ENCODE data around the gene FBP1. TPM values are rescaled to one million over a fixed set of nuclear protein-coding genes. Genes with fewer than 3 reads are reported as not detected.
"Not testable (repeated sequence)": the region's sequence is repeated elsewhere in the genome, so short reads cannot be mapped to it uniquely, and the experiment has no call there.

FBP1 gene
- total RNA-seq, 1 donor from 2014 or later: 5.3 TPM

DNA sequence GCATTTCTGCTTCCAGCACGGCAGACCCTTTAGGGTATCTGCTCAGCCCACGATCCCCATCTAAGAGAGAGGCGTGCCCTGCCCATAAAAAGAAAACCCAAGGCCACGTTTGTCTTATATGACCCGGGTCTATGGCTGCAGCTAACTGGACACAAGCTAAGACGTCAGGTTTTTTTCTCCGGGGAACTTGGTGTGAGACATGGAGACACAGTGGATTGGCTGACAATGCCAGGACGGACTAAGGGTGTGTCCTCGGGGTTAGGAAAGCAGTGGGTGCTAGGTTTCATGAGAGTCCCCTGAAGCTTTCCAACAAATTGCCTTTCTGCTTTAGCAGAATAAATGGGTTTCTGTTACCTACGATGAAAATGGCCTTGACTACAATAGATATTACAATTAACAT lies 38.6 kb downstream of the FBP1 start:
- no peak for DNase-seq (ENCODE audit: low spot score in 2 of 2, unreplicated experiment in 2 of 2)
- peaks cover 10% of the 10 kb centered on the region for H3K4me1 Mint-ChIP-seq
- no peaks in the 10 kb centered on the region for H3K9me3 Mint-ChIP-seq
- TF ChIP-seq, protein P1, sequence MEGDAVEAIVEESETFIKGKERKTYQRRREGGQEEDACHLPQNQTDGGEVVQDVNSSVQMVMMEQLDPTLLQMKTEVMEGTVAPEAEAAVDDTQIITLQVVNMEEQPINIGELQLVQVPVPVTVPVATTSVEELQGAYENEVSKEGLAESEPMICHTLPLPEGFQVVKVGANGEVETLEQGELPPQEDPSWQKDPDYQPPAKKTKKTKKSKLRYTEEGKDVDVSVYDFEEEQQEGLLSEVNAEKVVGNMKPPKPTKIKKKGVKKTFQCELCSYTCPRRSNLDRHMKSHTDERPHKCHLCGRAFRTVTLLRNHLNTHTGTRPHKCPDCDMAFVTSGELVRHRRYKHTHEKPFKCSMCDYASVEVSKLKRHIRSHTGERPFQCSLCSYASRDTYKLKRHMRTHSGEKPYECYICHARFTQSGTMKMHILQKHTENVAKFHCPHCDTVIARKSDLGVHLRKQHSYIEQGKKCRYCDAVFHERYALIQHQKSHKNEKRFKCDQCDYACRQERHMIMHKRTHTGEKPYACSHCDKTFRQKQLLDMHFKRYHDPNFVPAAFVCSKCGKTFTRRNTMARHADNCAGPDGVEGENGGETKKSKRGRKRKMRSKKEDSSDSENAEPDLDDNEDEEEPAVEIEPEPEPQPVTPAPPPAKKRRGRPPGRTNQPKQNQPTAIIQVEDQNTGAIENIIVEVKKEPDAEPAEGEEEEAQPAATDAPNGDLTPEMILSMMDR (IDR thresholded peaks at IDR 0.05; ENCODE audit: unreplicated experiment): no peak
- H3K27me3 Mint-ChIP-seq (ENCODE audit: low read depth): peaks cover 8% of the 10 kb centered on the region
- H3K27ac Mint-ChIP-seq: no peak overlapping the region
- no peak overlapping the region for H3K4me3 Mint-ChIP-seq
- no peaks in the 10 kb centered on the region for H3K36me3 Mint-ChIP-seq

DNA sequence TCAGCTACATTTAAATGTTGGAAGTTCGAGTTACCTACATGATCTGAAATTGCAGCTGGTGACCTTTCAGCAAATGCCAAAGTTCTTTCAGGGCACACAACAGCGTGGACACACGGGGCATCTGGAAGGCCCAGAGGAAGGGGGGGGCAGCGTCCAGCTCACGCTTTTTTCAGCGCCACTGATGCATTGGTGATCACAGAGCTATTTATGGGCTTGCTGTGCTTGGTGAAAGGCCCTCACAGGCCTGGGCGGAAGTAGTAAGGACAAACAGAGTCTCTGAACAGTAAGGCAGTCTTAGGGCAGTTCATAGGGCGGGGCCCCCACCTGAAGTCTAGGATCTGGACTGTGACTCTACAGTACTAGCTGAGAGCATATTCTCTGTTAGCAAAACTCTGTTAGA lies 39.1 kb downstream of the FBP1 start:
- no peak overlapping the region for H3K27ac Mint-ChIP-seq
- H3K36me3 Mint-ChIP-seq: no peaks in the 10 kb centered on the region
- H3K4me1 Mint-ChIP-seq: peaks cover 10% of the 10 kb centered on the region
- DNase-seq (ENCODE audit: low spot score in 2 of 2, unreplicated experiment in 2 of 2): no peak
- H3K27me3 Mint-ChIP-seq (ENCODE audit: low read depth): peaks cover 7% of the 10 kb centered on the region
- H3K4me3 Mint-ChIP-seq: no peak overlapping the region
- no peaks in the 10 kb centered on the region for H3K9me3 Mint-ChIP-seq
- TF ChIP-seq, protein P1 (IDR thresholded peaks at IDR 0.05; ENCODE audit: unreplicated experiment): no peak

DNA sequence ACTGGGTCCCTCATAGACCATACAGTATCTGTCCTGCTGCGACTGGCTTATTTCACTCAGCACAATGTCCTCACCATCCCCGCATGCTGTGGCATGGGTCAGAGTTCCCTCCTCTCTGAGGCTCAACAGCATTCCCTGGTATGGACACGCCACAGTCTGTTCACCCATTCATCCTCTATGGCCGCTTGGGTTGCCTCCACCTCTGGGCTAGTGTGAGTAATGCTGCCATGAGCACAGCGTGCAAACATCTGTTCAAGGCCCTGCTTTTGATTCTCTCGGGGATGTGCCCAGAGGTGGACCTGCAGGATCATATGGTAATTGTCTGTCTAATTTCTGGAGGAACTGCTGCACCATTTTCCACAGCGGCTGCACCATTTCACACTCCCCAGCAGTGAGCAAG lies 40.2 kb downstream of the FBP1 start:
- Mint-ChIP-seq H3K4me3 (no peak overlapping the region), H3K36me3 (no peaks in the 10 kb centered on the region), H3K4me1 (peaks cover 10% of the 10 kb centered on the region), H3K27me3 (ENCODE audit: low read depth) (peaks cover 7% of the 10 kb centered on the region), H3K27ac (no peak overlapping the region), H3K9me3 (no peaks in the 10 kb centered on the region)
- TF ChIP-seq, protein P1 (IDR thresholded peaks at IDR 0.05; ENCODE audit: unreplicated experiment): no peak
- no peak for DNase-seq (ENCODE audit: low spot score in 2 of 2, unreplicated experiment in 2 of 2)

DNA sequence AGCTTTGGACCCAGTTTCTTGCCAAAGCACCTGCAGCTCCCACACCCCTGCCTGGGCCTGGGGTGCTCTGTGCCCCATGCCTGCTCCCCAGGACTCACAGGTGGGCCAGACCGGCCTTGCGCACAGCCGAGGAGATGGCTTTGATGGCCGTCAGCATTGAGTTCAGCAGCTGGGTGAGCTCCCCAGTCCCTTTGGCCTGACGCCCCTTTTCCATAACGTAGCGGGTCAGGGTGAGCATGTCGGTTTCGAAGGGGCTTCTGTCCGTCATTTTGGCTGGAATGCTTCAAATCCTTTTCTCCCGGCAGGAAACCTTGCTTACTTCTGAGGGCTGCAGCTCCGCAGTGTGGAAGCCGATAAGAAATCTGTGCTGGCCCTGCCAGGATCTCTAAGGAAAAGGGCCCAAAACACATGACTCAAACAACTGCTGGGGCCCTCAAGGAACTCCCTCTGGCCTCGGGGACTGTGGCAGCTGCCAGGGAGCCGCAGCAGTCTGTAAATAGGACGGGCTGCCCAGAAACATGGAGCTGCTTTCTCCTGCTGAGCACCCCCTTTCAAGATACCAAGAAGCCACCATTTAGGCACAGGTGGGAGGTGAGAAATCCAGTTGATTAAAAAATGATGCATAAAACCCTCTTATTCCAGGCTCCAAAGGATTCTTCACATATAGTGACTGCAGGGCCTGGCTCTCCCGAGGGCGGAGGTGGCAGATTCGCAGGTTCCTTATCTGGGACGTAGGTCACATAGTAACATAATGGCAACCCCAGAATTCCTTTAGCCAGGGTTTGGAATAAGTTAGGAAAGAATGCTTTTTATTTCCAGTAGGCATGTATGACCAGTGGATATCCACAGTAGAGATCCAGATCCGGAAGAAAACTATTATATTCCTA lies 45.6 kb downstream of the FBP1 start, which contains the start of gene FBP2:
Gene FBP2, minus strand, starts transcription at position 366 of the 887 bp plus-strand sequence. Its CDS starts 98 bp downstream, at position 268.
- no peak for DNase-seq (ENCODE audit: low spot score in 2 of 2, unreplicated experiment in 2 of 2)
- H3K4me3 Mint-ChIP-seq: no peak within 1 kb of the TSS
- H3K27me3 Mint-ChIP-seq (ENCODE audit: low read depth): peaks cover 15% of the 10 kb centered on the region
- H3K4me1 Mint-ChIP-seq: no peaks in the 10 kb centered on the region
- no peaks in the 10 kb centered on the region for H3K36me3 Mint-ChIP-seq
- no peak within 1 kb of the TSS for H3K27ac Mint-ChIP-seq
- TF ChIP-seq, protein P1 (IDR thresholded peaks at IDR 0.05; ENCODE audit: unreplicated experiment): no peak
- no peaks in the 10 kb centered on the region for H3K9me3 Mint-ChIP-seq

DNA sequence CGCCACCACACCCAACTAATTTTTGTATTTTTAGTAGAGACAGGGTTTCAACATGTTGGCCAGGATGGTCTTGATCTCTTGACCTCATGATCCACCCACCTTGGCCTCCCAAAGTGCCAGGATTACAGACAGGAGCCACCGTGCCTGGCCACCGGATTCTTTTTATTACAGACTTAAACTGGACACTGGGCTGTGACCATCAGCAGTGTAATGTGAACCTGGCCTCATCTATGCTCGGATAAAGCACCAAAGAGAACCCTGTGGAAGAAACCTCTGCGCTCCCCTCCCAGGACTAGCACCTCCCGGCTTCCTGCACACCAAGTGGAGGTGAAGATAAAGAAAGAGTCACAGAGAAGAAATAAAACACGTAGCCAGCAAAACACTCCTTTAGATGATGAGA lies 46.6 kb downstream of the FBP1 start:
- not testable (repeated sequence) for H3K27ac Mint-ChIP-seq; H3K9me3 Mint-ChIP-seq; H3K36me3 Mint-ChIP-seq; H3K4me3 Mint-ChIP-seq; H3K4me1 Mint-ChIP-seq; DNase-seq (ENCODE audit: low spot score in 2 of 2, unreplicated experiment in 2 of 2)
- peaks cover 14% of the 10 kb centered on the region for H3K27me3 Mint-ChIP-seq (ENCODE audit: low read depth)

DNA sequence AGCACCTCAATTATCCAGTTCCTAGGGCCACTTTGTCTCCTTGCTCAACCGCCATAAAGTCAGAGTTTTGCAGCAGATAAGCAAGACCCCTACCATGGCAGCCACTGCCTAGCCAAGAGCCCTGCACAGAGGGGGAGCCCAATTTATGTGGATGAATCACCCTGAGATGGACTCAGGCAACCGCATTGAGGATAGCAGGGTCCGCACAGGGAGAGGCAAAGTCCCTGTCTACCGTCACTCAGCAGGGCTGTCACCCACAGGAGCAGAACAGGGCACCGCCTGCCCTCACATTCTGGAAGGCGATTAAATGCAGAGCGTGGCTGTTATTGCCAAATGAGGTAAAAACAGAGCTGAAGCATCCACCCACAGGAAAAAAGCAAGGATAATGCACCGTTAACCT lies 47.4 kb downstream of the FBP1 start:
- no peak overlapping the region for H3K27ac Mint-ChIP-seq
- H3K9me3 Mint-ChIP-seq: no peaks in the 10 kb centered on the region

DNA sequence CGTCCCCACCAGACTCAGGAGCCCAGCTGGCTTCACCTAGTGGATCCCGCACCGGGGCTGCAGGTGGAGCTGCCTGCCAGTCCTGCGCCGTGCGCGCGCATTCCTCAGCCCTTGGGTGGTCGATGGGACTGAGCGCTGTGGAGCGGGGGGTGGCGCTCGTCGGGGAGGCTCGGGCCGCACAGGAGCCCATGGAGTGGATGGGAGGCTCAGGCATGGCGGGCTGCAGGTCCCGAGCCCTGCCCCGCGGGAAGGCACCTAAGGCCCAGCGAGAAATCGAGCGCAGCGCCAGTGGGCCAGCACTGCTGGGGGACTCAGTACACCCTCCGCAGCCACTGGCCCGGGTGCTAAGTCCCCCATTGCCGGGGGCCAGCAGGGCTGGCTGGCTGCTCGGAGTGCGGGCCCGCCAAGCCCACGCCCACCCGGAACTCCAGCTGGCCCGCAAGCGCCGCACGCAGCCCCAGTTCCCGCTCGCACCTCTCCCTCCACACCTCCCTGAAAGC lies 48.2 kb downstream of the FBP1 start:
- not testable (repeated sequence) for H3K4me1 Mint-ChIP-seq; H3K27me3 Mint-ChIP-seq (ENCODE audit: low read depth); DNase-seq (ENCODE audit: low spot score in 2 of 2, unreplicated experiment in 2 of 2); H3K27ac Mint-ChIP-seq; H3K9me3 Mint-ChIP-seq; H3K36me3 Mint-ChIP-seq; H3K4me3 Mint-ChIP-seq

More for the DNA sequence above, 47.4 kb downstream of the FBP1 start:
- H3K4me1 Mint-ChIP-seq: no peaks in the 10 kb centered on the region
- H3K27me3 Mint-ChIP-seq (ENCODE audit: low read depth): peaks cover 10% of the 10 kb centered on the region
- no peaks in the 10 kb centered on the region for H3K36me3 Mint-ChIP-seq
- H3K4me3 Mint-ChIP-seq: no peak overlapping the region
- TF ChIP-seq, protein P1 (IDR thresholded peaks at IDR 0.05; ENCODE audit: unreplicated experiment): no peak
- no peak for DNase-seq (ENCODE audit: low spot score in 2 of 2, unreplicated experiment in 2 of 2)

Data from mesothelial cell of epicardium (in vitro differentiated cells).